Measurements from ENCODE around the gene CORO1C. TPM values are rescaled to one million over a fixed set of nuclear protein-coding genes. Genes with fewer than 3 reads are reported as not detected.

Gene CORO1C
- total RNA-seq, 1 donor from 2014 or later, result 68.3 TPM

DNA sequence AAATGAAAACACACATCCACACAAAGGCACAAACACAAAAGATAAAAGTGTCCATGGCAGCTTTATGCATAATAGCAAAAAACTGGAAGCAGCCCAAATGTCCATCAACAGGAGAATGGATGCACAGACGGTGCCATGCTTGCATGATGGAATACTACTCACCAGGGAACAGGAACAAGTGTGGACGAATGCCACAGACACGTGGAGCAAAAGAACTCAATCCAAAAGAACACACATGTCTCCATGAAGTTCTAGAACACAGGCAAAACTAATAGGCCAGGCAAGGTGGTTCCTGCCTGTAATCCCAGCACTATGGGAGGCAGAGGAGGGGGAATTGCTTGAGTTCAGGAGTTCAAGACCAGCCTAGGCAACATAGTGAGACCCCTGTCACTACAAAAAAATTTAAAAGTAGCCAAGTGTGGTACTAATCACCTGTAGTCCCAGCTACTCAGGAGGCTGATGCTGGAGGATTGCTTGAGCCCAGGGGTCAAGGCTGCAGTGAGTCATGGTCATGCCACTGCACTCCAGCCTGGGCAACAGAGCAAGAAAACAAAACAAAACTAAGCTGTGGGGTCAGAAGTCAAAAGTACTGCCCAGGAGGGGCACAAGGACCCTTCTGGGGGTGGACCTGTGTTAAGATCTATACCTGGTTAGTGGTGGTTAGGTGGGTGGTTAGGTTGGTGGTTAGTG is 126.2 kb downstream of the CORO1C start:
- ATAC-seq (ENCODE audit: low read depth) (peak; percentile 37), DNase-seq (no peak)
- Mint-ChIP-seq H3K27ac (no peak overlapping the region), H3K9me3 (no peaks in the 10 kb centered on the region), H3K27me3 (peaks cover 8% of the 10 kb centered on the region), H3K36me3 (ENCODE audit: low read depth) (no peaks in the 10 kb centered on the region), H3K4me1 (no peaks in the 10 kb centered on the region), H3K4me3 (no peak overlapping the region)
- POLR2A ChIA-PET, result interaction anchor here (0.6 kb wide), 1 partner anchor 31 kb away, joined by 7 read pairs; no protein-coding TSS in a partner anchor
- intact Hi-C loops (cut with micrococcal nuclease), result no loop called here
- CTCF ChIA-PET, result interaction anchor here (0.5 kb wide), 1 partner anchor 933 kb away, joined by 3 read pairs; no protein-coding TSS in a partner anchor
- no peak for TF ChIP-seq CTCF (IDR thresholded peaks at IDR 0.05)

DNA sequence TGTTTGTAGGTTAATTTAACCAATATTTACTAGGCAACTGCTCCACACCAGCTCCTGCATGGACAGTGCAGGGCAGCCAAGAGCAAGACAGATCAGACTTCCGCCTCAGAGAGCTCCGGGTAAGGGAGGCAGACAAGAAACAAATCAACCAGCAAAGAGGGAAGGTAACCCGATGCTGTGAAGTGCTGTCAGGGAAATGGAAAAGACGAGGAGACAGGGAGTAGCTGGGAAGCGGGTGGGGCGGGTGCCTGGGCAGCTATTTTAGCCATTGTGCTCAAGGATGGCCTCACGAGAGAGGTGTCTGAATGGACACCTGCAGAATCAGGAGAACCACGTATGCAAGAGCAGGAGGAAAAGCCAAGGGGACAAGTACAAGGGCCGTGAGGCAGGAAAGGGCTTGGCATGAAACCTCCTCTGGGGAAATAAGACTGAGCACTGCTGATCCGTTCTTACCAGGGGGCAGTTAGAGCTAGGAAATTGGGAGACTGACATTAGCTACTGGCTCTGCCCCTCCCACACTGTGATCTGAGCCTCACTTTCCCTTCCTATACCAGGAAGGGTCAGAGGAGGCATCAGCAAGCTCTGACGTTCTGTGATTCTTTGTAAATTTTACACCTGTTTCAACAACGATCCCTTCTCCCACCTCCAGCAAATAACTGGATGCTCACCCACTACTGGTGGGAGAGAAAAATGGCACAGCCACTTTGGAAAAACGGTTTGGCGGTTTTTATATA is 126.9 kb downstream of the CORO1C start:
- no peaks in the 10 kb centered on the region for H3K36me3 Mint-ChIP-seq (ENCODE audit: low read depth)
- ATAC-seq (ENCODE audit: low read depth) (no peak), DNase-seq (no peak)
- H3K27me3 Mint-ChIP-seq, result peaks cover 8% of the 10 kb centered on the region
- no peak overlapping the region for H3K27ac Mint-ChIP-seq
- ChIA-PET CTCF (interaction anchor here (0.8 kb wide), 1 partner anchor 13 kb away, joined by 3 read pairs; no protein-coding TSS in a partner anchor), POLR2A (no interaction called here)
- no peak overlapping the region for H3K4me3 Mint-ChIP-seq
- intact Hi-C loops (cut with micrococcal nuclease), result no loop called here
- no peak for TF ChIP-seq CTCF (IDR thresholded peaks at IDR 0.05)
- no peaks in the 10 kb centered on the region for H3K9me3 Mint-ChIP-seq
- H3K4me1 Mint-ChIP-seq, result no peaks in the 10 kb centered on the region

DNA sequence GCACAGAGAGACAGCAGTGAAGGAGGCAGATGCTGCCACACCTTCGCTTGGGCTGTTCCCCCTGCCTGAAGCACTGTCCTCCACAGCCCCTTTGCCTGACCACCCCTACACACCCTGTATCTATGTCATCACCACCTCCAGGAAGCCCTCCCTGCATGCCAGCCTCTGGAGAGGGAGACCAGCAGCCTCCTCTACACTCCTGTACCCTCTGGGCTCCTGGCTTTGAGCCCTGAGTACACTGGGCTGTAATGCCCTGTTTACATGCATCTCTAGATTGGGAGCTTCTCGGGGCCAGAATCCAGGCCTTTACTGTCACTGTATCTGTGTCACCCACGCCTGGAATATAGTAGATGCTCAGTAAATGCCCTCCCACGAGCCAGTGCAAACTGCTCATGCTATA is 127.6 kb downstream of the CORO1C start:
- H3K4me3 Mint-ChIP-seq, result no peak overlapping the region

DNA sequence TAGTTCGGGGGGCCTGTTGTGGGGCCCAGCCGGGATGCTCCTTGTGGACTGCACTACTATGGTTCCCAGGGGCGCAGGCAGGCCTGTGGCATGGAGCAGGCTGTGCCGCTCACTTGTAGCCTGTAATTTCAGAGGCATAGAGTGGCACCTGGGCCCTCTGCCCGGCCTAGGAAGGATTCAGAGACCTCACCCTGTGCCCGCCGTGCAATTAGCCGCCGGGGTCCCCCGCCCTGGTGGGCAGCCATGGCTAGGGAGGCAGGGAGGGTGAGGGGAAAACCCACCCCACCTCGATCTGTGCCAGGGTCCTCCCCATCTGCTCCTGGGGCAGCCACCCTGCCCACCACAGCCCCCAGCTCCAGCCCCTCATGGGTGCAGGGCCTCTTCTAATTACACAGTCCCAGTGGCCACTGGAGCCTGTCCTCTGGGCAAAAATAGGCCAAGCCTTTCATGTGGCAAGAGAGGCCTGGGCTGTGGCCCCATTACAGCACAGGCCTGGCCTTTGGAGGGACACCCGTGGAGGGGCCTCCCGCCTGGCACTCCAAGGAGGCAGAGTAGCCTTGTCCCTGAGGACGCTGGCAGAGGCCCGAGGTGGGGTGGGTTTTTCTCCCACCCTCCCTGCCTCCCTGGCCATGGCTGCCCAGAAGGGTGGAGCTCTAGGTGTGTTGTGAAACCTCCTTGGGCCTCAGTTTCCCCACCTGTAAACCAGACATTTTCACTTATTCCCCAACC is 128.2 kb downstream of the CORO1C start:
- no peak for TF ChIP-seq CTCF (IDR thresholded peaks at IDR 0.05)
- H3K27ac Mint-ChIP-seq, result no peak overlapping the region
- CTCF ChIA-PET, result no interaction called here

More for the DNA sequence above, 127.6 kb downstream of the CORO1C start:
- no peak for TF ChIP-seq CTCF (IDR thresholded peaks at IDR 0.05)
- no peaks in the 10 kb centered on the region for H3K4me1 Mint-ChIP-seq
- no peak for ATAC-seq (ENCODE audit: low read depth)
- ChIA-PET POLR2A (no interaction called here), CTCF (interaction anchor here (0.8 kb wide), 1 partner anchor 14 kb away, joined by 3 read pairs; no protein-coding TSS in a partner anchor)
- intact Hi-C loops (cut with micrococcal nuclease), result no loop called here
- peaks cover 8% of the 10 kb centered on the region for H3K27me3 Mint-ChIP-seq
- DNase-seq, result no peak
- H3K27ac Mint-ChIP-seq, result no peak overlapping the region
- no peaks in the 10 kb centered on the region for H3K9me3 Mint-ChIP-seq
- H3K36me3 Mint-ChIP-seq (ENCODE audit: low read depth), result no peaks in the 10 kb centered on the region

More for the DNA sequence above, 128.2 kb downstream of the CORO1C start:
- H3K36me3 Mint-ChIP-seq (ENCODE audit: low read depth), result no peaks in the 10 kb centered on the region
- peaks cover 3% of the 10 kb centered on the region for H3K27me3 Mint-ChIP-seq
- no peaks in the 10 kb centered on the region for H3K4me1 Mint-ChIP-seq
- POLR2A ChIA-PET, result no interaction called here
- intact Hi-C loops (cut with micrococcal nuclease), result no loop called here
- ATAC-seq (ENCODE audit: low read depth), result no peak
- no peaks in the 10 kb centered on the region for H3K9me3 Mint-ChIP-seq
- H3K4me3 Mint-ChIP-seq, result no peak overlapping the region
- DNase-seq, result no peak
